ENCODE results near the gene CNOT2.

DNA sequence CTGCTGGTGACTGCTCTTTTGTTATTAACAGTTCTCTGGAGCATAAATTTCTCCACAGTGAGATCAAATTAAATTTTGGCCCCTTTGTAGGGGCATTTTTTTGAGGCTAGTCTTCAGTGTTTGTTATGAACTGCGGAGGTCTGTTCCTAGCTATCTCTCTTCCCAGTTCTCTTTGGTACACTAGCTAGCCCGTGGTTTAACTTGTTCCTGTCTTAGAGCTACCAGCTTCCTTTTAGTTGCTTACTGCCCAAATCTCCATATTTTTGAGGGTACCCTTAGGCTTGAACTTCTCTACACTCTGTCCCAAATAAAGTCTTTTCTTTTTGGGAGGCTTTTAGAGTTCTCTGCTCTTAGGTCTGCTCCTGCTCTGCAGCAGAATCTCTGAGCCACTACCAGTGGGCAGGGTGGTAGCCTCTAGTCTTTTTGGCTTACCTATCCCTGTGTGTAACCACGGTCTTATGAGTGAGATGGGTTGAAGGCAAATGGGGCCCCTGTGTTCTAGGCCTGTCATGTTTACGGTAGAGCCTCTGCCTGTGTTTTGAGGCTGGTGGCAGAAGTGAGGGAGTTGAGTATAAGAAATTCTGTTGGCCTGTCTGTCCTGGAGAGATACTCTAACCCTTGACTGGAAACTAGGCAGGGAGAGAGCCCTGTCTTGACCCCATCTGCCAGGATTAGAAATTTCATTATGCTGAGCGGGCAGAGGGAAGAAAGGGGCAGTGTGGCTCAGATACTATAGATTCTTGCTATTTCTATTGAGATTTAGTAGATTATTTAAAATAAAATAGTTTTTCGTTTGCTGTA is 21.0 kb downstream of the CNOT2 start:
- TF ChIP-seq CTCF (IDR thresholded peaks at IDR 0.05; ENCODE audit: low read depth, low read length) (no peak), POLR2A (IDR thresholded peaks at IDR 0.05; ENCODE audit: extremely low read depth, insufficient read length) (no peak), MYC (IDR thresholded peaks at IDR 0.05; ENCODE audit: low read depth, low read length) (no peak)
- TF ChIP-seq, protein P1, sequence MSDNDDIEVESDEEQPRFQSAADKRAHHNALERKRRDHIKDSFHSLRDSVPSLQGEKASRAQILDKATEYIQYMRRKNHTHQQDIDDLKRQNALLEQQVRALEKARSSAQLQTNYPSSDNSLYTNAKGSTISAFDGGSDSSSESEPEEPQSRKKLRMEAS (IDR thresholded peaks at IDR 0.05; ENCODE audit: low read depth, low read length): no peak
